Calu3 (cell line): Measurements from ENCODE around the gene ZNF311. TPM values are rescaled to one million over a fixed set of nuclear protein-coding genes. Genes with fewer than 3 reads are reported as not detected.
A peak's percentile ranks its signal among the peaks of the same experiment; 100 is the strongest.
"Not testable (repeated sequence)": the region's sequence is repeated elsewhere in the genome, so short reads cannot be mapped to it uniquely, and the experiment has no call there.

Experiments used
- BruUV-seq: library from RNA; stranded (reverse); fragments of 400-500 nt; replicated peaks from 2 replicates; lab custom pipeline; 2021; lab: Mats Ljungman, UMichigan
- CTCF ChIA-PET: fragments of 300-600 bp; sonication (Branson Sonifier 250); formaldehyde crosslinking; loops from one replicate; lab custom pipeline; 2022; ENCODE audit warnings: antibody characterized with exemption; lab: Charles Lee
- DNase-seq: peaks from one replicate; pipeline ENCODE4 v3.0.0; 2022
- H3K27ac Mint-ChIP-seq: one replicate; pipeline ENCODE4 v1.8.0; 2022; ENCODE audit warnings: mixed read lengths; ENCODE audit not compliant: unreplicated experiment
- H3K27me3 Mint-ChIP-seq: one replicate; pipeline ENCODE4 v1.8.0; 2022; ENCODE audit warnings: mixed read lengths; ENCODE audit not compliant: unreplicated experiment
- H3K36me3 Mint-ChIP-seq: one replicate; pipeline ENCODE4 v1.8.0; 2022; ENCODE audit warnings: mild to moderate bottlenecking, moderate library complexity, mixed read lengths; ENCODE audit not compliant: insufficient read depth, unreplicated experiment
- H3K4me1 Mint-ChIP-seq: one replicate; pipeline ENCODE4 v1.8.0; 2022; ENCODE audit warnings: mild to moderate bottlenecking, low read depth, mixed read lengths; ENCODE audit not compliant: unreplicated experiment
- H3K4me3 Mint-ChIP-seq: one replicate; pipeline ENCODE4 v1.8.0; 2022; ENCODE audit warnings: mild to moderate bottlenecking, low read depth, moderate library complexity, mixed read lengths; ENCODE audit not compliant: unreplicated experiment
- H3K9me3 Mint-ChIP-seq: one replicate; pipeline ENCODE4 v1.8.0; 2022; ENCODE audit warnings: low read depth, mixed read lengths; ENCODE audit not compliant: unreplicated experiment
- intact Hi-C: fragments of 100-400 bp; cut with micrococcal nuclease; formaldehyde crosslinking; loops from one replicate; pipeline ENCODE4 v1.10.0; 2022; ENCODE audit not compliant: unreplicated experiment
- total RNA-seq: library from RNA; stranded (reverse); gene quantifications from 2 replicates; pipeline ENCODE4 v1.2.3, GENCODE V29; 2022
- TF ChIP-seq, protein P1 (sequence below): fragments of 200-600 bp; IDR thresholded peaks from one replicate; pipeline ENCODE4 v1.8.0; 2022; ENCODE audit warnings: antibody characterized with exemption; ENCODE audit not compliant: unreplicated experiment

The ZNF311 gene
- total RNA-seq, 1 experiment from 2014 or later: 1.4 TPM

DNA sequence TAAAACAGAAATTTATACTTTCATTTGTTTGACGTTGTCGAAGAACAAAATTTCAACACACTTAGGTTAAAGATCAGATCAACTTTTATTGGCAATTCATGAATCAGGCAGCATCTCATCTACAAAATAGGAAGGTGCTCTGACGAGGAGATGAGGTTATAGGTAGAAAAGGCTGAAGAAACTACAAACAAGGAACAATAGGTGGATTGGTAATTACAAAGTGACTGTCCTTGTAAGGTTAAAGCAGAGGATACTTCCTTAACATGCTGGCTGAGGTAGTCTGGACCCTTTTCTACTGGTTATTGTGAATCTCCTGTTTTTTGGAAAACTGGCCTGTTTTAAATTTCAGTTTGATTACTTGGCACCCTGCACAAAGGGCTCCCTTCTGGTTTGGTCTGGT is 48.8 kb downstream of the ZNF311 start:
- Mint-ChIP-seq H3K9me3 (peaks cover 4% of the 10 kb centered on the region), H3K4me3 (no peak overlapping the region), H3K4me1 (peaks cover 24% of the 10 kb centered on the region), H3K36me3 (peaks cover 19% of the 10 kb centered on the region), H3K27me3 (no peaks in the 10 kb centered on the region), H3K27ac (no peak overlapping the region)
- intact Hi-C loops: no loop called here
- BruUV-seq: no TSS peak
- CTCF ChIA-PET: no interaction called here
- DNase-seq: no peak
- TF ChIP-seq, protein P1, sequence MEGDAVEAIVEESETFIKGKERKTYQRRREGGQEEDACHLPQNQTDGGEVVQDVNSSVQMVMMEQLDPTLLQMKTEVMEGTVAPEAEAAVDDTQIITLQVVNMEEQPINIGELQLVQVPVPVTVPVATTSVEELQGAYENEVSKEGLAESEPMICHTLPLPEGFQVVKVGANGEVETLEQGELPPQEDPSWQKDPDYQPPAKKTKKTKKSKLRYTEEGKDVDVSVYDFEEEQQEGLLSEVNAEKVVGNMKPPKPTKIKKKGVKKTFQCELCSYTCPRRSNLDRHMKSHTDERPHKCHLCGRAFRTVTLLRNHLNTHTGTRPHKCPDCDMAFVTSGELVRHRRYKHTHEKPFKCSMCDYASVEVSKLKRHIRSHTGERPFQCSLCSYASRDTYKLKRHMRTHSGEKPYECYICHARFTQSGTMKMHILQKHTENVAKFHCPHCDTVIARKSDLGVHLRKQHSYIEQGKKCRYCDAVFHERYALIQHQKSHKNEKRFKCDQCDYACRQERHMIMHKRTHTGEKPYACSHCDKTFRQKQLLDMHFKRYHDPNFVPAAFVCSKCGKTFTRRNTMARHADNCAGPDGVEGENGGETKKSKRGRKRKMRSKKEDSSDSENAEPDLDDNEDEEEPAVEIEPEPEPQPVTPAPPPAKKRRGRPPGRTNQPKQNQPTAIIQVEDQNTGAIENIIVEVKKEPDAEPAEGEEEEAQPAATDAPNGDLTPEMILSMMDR: no peak

DNA sequence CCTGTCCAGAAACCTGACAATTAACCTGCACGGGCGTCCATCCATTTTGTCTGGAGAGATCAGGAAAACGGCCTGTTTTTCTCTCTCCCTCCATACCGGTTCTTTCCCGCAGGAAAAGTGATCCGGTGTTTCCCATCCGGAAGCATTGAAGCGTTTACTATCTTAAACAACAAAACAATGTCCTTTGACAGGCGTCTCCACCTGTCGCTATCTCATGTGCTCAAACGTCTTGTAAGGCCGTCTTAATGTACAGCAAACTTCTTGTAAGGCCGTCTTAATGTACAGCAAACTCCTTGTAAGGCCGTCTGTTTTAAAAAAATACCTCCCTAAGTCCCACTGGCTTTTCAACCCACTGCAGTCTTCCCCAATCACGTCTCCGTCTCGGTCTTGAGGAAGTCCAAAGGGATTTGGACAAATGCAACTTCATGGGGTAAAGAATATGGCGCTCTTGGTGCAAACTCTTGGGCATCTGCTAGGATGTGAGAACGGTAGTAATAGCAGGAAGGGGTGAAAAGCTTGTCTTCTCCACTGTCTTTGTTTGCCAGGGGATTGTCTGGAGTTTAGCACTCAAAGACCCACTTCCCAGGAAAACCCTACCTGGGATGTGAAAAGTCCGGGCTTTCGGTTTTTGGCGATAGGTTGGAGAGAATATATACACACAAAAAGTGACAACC is 51.4 kb downstream of the ZNF311 start:
- Mint-ChIP-seq H3K4me3 (peak overlapping the region; percentile 87), H3K27ac (peak overlapping the region; percentile 95), H3K36me3 (peaks cover 27% of the 10 kb centered on the region), H3K9me3 (peaks cover 2% of the 10 kb centered on the region), H3K27me3 (no peaks in the 10 kb centered on the region), H3K4me1 (peaks cover 24% of the 10 kb centered on the region)
- TF ChIP-seq, protein P1: no peak
- intact Hi-C loops: loop anchor here (2.0 kb wide), 1 partner anchor 63 kb away; no protein-coding TSS in a partner anchor
- DNase-seq: peak; percentile 26
- CTCF ChIA-PET: no interaction called here
- no TSS peak for BruUV-seq

DNA sequence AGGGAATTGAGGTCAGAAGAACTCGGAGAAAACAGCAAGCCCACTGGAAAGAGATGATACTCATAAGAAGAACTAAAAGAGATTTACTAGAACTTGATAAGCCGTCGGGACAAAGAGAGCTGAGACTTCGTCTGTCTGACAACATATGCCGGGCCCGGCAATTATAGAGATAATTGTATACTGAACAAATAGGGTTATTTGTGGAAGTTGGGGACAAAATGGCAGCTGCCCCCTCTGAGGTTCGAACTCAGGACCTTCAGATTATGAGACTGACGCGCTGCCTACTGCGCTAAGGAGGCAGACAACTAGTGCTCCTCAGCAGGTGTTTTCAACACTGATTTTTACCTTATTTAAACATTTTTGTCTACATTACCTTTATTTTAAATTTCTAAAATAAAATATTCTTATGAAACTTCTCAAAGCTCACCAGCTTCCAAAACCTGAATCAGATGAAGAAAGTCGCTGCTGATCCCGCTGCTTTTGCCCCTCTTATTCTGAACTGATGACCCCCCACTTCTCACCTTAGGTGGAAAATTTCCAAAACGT is 52.0 kb downstream of the ZNF311 start:
- peaks cover 2% of the 10 kb centered on the region for H3K9me3 Mint-ChIP-seq
- peak overlapping the region; percentile 95 for H3K27ac Mint-ChIP-seq
- no peaks in the 10 kb centered on the region for H3K27me3 Mint-ChIP-seq
- CTCF ChIA-PET: no interaction called here
- intact Hi-C loops: loop anchor here (2.0 kb wide), 1 partner anchor 64 kb away; no protein-coding TSS in a partner anchor
- H3K36me3 Mint-ChIP-seq: peaks cover 27% of the 10 kb centered on the region
- TF ChIP-seq, protein P1: no peak
- no TSS peak for BruUV-seq
- peak overlapping the region; percentile 87 for H3K4me3 Mint-ChIP-seq
- peaks cover 28% of the 10 kb centered on the region for H3K4me1 Mint-ChIP-seq
- DNase-seq: peak; percentile 71

DNA sequence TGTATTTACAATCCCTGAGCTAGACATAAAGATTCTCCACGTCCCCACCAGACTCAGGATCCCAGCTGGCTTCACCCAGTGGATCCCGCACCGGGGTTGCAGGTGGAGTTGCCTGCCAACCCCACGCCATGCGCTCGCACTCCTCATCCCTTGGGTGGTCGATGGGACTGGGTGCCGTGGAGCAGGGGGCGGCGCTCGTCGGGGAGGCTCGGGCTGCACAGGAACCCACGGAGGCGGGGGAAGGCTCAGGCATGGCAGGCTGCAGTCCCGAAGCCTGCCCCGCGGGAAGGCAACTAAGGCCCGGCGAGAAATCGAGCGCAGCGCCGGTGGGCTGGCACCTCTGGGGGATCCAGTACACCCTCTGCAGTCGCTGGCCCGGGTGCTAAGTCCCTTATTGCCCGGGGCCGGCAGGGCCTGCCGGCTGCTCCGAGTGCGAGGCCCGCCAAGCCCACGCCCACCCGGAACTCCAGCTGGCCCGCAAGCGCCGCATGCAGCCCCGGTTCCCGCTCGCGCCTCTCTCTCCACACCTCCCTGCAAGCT is 55.4 kb downstream of the ZNF311 start:
- H3K27ac Mint-ChIP-seq, DNase-seq, BruUV-seq, H3K27me3 Mint-ChIP-seq, H3K9me3 Mint-ChIP-seq, H3K4me3 Mint-ChIP-seq: not testable (repeated sequence)
- CTCF ChIA-PET: interaction anchor here (1.1 kb wide), 1 partner anchor 32 kb away, joined by 3 read pairs; no protein-coding TSS in a partner anchor
- intact Hi-C loops: loop anchor here (10.0 kb wide), 1 partner anchor 225 kb away; no protein-coding TSS in a partner anchor
- H3K36me3 Mint-ChIP-seq: peaks cover 35% of the 10 kb centered on the region
- H3K4me1 Mint-ChIP-seq: peaks cover 54% of the 10 kb centered on the region
